GM21367 (cell line): ENCODE measurements around the gene COL4A6.
"Not testable (repeated sequence)": the region's sequence is repeated elsewhere in the genome, so short reads cannot be mapped to it uniquely, and the experiment has no call there.

ENCODE experiments used
- ATAC-seq: cut with Tn5 transposase; IDR thresholded peaks from one replicate; pipeline ENCODE4 v1.9.1; 2021; ENCODE audit not compliant: unreplicated experiment

COL4A6 gene

DNA sequence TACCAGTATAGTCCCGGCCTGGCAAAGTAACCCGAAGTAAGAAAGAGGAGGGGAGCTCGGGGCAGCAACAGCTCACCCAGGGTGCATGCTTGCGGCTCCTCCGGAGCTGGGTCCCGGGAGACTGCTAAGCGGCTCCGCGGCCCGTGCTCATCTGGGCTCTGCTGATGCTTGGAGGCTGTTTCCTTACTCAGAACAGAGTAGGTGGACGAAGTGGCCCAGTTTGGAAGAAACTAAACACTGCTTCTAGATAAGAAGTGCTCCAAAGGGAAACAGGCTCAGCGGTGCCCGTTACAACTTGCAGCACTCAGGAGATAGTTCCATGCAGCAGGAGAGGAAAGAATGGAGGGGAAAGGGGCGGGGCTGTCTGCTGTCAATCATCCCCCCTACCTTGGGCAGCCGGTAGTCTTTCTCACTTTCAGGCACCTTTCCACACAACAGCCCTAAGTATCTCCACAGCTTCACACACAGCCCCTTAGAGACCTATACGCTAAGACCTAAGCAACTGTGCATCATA is at the start of gene COL4A6:
Gene COL4A6, minus strand, starts transcription at position 313 of the 514 bp plus-strand sequence. Its CDS starts 226 bp downstream, at position 87.
- ATAC-seq = no peak

DNA sequence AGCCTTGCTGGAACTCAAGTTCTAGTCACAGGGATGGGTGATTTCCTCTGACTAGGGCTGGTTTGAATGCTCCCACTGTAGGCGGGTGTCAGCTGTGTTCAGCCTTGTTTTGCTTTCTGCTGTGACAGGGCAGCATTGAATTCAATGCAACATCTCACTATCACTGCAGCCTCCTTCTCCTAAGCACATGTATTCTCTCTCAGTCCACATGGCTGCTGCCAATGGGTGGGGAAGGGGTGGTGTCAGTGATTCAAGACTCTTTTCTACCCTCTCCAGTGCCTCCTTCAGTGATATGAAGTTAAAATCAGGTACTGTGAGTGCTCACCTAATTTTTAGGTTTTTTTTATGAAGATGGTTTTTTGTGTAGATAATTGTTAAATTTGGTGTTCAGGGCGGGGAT is 47.7 kb upstream of the COL4A6 start:
- ATAC-seq = no peak

DNA sequence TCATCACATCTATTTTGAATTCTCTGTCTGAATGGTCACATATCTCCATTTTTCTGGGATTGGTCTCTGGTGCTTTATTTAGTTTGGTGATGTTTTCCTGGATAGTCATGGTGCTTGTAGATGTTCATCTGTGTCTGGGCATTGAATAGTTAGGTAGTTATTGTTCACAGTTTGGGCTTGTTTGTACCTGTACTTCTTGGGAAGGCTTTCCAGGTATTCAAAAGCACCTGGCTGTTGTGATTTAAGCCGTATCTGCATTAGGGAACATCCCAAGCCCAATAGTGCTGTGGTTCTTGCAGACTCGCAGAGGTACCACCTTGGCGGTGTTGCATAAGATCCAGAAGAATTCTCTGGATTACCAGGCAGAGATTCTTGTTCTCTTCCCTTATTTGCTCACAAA is 46.0 kb upstream of the COL4A6 start:
- no peak for ATAC-seq

DNA sequence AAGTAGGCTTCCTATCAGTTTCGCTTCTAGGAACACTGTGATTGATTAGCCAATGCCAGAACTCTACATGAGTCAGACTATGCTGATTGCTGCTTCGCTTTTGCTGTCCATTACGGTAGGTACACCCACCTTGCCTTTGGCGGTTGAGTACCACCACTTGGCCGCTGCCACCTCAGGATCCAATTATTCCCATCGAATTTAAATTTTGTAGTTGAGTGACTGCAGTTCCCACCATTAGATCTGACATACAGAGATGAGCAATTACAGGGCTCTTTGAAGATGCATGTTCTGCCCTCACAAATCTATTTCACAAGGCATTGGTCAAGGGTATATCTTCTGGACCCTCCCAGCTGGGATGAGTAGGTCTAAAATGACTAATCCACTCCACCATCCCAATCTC is 43.3 kb upstream of the COL4A6 start:
- ATAC-seq = not testable (repeated sequence)

DNA sequence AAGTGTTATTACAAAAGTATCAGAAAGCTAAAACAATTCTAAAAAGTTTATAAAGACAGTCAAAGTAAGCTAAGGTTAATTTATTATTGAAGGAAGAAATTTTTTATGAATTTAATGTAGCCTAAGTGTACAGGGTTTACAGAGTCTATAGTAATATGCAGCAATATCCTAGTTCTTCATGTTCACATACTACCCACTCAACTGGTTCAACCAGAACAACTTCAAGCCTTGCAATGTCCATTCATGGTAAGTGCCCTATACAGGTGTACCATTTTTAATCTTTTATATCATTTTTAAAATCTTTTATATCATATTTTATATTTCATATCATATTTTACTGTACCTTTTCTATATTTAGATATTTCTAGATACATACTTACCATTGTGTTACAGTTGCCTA is 35.8 kb upstream of the COL4A6 start:
- ATAC-seq = no peak

DNA sequence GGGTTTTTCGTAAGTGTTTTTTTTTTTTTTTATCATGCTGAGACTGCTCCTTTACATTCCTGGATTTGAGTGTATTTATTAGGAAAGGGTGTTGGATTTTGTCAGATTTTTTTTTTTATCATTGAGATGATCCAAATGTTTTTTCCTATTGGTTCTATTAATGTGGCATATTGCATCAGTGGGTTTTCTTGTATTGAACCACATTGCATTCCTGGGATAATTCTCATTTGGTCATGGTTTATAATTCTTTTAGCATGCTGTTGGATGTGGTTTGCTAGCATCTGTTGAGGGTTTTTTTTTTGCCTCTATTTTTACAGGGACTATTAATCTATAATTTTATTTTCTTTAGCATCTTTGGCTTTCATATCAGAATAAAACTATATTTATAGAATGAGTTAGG is 30.3 kb upstream of the COL4A6 start:
- ATAC-seq = no peak

DNA sequence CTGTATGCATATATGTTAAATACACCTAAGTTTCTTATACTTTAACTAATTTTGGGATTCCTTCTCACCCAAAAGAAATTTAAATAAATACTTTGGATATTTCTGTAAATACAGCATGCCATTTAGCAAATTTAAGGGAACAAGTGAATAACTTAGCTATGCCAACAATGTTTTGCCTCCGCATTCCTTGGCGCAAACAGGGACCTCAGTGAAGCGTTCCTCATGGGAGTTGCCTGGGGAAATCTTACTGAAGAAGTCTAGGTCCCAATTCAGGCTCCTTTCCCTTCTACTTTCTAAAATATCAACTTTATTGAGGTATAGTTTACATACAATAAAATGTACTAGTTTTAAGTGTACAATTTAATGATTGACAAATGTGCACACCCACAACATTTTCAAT is 26.4 kb upstream of the COL4A6 start:
- no peak for ATAC-seq

DNA sequence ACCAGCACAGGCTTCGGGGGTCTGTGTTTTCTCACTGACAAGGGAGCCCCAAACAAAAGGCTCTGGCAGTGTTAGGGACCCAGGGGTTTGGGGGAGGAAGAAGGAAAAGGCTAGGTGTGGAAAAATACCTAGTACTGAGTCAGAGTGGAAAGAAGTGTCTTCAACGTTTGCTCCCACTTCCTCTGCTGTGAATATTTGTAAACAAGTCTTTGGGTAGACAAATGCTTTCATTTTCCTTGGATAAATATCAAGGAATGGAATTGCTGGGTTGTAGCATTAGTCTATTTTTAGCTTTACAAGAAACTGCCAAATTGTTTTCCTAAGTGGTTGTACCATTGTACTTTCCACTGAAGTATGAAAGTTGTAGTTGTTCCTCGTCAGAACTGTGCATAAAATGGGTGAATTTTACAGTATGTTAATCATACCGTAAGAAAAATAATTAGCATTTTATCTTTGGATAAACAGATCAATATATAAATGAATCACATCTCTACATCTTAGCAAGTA is 18.8 kb upstream of the COL4A6 start:
- no peak for ATAC-seq

DNA sequence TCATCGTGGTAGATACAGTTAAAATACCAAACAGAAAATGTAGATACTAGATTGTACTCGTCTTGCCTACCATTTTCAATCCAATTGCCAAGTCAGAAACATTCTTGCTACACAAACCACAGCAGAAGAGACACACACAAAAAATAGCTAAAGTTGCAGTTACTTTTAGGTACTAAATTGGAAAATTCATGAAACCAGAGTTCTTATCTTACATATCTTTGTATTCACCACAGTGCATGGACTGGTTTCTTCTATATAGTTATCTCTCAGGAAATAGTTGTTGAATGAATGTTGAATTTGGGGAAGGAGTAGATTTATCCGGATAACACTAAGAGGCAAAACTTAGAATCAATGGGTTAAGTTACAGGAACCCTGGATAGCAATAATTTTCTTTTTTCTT is 15.6 kb upstream of the COL4A6 start:
- ATAC-seq = no peak

DNA sequence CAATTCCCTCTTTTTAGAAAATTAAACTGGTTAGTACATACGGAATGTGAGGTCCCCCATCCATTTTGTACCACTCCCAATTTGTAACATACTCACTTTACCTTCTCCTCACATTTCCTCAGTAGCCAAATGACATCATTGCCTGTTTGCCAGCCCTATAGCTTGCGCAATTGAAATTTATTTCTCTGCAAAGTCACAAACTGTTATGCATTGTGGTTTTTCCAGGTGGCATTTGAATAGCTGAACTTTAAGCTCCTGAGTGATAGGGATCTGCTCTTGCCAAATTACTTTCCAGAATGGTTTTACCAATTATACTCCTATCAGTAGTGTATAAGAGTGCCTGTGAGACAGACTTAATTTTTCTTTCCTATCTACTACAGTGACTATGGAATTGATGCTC is 9.1 kb upstream of the COL4A6 start:
- no peak for ATAC-seq

DNA sequence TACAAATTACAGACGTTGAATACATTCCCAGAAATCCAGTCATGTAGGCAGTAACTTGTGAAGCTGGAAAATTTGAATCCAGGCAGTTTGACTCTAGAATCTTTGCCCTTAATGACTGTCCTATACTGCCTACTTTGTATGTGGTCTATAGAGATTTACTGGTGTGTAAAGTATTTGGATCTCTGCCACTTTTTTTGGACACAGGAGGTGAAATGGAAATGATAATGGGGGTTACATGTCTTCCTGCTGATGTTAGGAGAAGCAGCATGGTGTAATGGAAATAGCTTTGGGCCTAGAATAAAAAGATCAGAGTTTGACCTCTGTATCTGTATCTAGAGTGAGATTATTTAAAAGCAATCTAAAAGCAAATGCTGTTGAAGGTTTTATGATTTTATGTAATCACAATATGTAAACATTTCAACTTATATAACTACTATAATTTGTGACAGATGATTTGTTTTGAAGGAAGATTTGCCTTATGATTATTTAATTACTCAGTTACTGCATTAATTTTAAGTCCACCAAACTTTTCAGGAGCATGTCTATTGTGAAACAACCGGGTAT is 4.8 kb upstream of the COL4A6 start:
- ATAC-seq = no peak

DNA sequence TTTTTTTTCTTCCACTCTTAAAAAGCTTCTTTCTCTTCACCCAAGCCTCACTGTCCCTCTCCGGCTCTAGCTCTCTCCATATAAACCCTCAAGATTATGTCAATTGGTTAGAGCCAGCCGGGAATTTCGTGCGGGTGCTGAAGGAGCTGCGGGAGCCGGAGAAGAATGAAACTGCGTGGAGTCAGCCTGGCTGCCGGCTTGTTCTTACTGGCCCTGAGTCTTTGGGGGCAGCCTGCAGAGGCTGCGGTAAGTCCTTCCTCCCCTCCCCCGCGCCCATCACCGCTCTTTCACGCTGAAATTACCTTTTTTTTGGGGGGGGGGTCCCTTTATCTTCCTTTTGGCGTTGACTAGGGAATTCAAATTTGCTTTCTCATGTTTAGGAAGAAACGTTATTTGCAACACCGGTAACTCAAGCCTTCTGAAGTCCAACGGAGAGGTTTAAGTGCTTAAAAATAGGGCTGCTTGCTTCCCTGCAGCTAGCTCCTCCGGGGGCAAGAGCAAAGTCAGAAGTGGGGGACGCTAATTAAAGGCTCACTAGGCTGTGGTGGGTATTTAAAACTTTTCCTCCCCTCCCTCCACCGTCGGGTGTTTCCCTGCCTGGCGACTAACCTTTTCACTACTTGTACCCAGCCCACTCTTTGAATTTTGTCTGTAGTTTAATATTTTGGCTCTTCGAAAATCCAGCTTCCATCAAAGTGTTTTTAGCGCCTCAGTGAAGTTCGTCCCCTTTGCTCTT is 1.9 kb upstream of the COL4A6 start:
- no peak for ATAC-seq

DNA sequence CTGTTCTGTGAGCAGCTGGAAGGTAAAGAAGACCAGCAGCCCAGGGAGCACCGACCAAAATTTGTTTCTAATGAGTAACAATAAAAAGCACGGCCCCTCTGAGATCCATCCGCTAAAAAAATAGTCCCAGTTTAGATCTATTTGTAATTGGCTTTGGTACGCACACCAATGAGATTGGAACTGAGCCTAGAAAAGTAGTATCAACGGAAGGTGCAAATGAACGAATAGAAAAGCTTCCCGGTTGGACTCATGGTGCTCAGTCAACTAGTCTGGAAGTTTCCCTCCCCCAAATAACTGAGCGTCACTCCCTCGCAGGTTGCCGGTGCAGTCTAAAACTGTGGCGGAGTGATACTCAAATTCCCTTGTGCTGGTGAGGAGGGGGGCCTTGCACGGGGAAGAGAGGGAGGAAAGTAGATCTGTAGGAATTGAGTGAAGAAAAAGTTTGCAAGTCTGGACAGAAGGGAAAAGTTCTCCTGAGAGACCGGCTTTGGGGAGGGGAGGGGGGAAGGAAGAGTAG is 1.3 kb upstream of the COL4A6 start, which contains the start of gene COL4A5:
Gene COL4A5, plus strand, starts transcription at position 413 of the 517 bp plus-strand sequence. CDS start 288 bp downstream, outside the sequence.
- no peak for ATAC-seq

DNA sequence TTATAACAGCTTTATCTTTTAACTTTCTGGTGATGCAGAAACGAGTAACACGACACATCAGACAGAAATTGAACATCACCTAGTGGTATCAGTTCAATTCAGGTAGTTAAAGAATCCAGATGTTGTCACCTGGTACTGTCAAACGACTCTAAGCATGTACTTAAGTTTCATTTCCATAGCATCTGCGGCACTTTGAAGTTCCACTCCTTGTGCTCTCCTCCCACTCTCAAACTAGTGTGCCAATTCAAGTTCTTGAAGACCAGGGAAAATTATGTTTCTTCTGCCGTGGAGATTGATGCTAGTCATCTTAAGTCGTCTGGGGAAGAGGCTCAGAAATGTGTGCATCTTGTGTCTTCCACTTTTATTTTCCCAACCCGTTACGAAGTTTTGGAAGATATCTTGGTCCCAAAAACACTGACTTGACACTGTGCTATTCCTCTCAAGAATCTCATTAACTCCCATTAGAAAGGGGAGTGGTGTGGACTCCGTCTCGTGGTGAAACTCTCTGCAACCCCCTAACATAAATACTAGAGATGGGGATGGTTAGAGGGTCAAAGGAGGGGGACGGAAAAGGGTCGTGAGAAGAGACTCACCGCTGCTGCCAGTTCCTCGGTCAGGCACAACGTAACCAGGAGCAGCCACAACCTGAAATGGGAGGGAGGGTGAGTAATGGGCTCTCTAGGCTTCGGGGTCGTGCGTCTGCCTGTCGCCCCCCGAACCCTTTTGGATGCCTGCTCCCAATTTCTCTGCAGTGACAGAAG is 693 bp downstream of the COL4A6 start:
- no peak for ATAC-seq

DNA sequence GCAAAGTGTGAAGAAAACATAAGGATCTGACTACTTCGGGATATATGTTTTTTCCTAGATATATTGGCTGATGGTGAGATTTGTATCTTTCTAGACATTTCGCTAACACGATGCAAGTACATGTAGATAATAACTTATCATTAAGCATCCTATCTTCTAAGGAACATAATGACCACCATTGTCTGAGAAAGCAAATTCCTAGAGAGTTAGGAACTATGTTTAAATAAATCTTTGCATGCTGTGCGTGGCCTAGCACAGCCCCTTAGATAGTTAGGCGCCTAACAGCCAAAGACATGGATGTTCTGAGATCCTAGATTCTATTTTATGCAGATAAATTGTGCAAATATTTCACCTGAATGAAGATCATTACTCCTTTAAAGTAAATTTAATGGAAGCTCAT is 3.0 kb downstream of the COL4A6 start:
- no peak for ATAC-seq

DNA sequence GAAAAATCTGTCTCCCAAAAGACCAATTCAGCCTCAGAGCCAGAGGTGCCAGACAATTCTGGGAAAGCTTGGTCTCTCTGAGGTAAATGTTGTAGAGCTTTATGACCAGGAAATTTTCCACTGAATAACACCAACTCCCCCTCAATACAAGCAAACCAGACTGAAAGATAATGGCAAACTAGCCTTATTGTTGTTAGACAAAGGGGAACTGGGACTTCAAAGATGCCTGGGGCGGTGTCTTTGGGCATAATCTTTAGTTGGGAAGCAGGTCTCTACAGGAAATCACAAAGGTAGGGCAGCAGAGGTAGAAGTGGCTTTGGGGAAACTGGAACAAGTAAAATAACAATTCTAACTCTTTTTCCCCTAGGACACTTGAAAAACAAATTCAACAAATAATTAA is 12.0 kb downstream of the COL4A6 start:
- ATAC-seq = no peak

DNA sequence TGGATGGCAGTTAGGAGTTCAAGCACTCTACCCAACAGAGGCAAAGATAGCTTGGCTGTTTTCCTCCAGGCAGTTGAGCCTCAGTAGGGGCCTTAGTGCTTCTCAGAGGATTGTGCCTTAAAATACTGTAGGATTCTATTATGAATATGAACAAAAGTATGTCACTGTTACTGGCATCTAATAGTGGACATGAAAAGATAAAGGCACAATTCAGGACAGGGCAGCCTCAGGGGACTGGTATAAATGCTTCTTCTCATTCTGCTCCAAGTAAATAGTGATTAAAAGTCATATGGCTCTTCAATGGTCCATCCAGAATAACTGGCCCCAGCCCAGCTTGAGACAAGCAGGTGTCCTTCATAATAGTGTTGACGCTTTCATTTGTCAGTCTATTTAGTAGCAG is 17.7 kb downstream of the COL4A6 start:
- no peak for ATAC-seq

DNA sequence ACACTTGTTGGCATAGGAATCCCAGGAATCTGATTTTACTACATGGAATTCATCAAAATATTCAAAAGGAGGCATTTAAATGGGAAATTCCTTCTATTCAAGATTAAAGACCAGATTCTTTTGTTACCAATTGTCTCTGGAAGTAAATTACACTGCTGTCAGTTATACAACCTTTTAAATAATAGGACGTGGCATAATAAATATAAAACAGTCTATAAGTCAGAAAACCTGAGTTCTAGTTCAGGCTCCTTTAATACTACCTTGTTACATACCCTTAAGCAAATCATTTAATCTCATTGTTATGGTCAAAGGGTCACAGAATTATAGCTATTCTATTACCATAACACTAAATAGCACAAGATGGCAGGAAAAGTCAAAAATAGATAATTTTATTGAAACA is 18.8 kb downstream of the COL4A6 start:
- ATAC-seq = no peak

DNA sequence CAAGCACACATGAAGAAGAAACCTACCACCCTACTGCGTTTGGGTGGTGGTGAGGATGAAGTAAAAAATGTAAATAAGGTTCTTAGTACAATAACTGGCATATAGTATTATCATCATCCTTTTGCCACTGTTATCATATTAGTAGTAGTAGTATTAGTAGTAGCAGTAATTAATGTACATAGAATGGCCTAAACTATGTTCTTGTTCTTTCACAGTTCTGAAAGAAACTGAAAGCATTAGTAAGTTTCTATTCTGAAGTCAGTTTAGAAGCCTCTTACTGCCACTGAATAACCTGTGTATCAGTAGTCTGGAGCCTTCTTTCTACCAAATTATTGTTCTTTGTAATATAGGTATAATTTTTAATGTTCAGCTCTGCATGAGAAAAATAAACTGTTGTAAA is 21.0 kb downstream of the COL4A6 start:
- no peak for ATAC-seq

DNA sequence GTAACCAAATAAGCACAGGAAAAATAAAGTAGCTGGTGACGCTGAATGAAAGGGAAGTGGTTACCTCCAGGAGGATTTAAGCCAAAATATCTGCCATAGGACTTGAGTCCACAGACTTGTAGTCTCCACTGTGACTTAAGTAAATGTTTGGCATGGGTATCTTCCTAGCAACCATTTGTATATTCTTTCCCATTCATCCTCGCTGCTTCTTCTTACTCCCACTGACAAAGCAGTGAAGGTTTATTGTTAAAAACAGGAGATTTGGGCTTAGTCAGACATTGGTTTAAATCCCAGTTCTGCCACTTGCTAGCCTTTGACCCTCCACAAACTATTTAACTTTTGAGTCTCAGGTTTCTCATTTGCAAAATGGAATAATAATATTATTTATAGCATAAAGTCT is 22.3 kb downstream of the COL4A6 start:
- ATAC-seq = no peak

DNA sequence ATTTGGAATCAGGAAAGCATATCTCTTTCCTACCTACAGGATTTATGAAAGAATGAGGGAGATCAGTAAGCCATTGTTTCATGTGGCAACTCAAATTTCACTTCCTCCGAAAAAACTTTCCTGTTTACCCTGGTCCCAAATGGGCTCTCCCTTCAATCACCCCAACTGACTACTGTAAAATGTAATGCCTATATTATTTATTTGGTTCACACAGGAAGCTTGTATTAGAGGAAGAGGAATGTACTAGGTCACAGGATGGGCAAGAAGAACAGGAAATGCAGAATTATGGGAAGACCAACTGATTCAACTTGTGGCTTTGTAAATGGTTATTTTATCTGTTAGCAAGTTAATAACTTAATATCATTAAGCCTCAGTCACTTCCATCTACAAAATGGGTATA is 23.1 kb downstream of the COL4A6 start:
- ATAC-seq = no peak
